Mesendoderm (in vitro differentiated cells): Measurements from ENCODE around the gene SLC7A5.
"Not testable (repeated sequence)": the region's sequence is repeated elsewhere in the genome, so short reads cannot be mapped to it uniquely, and the experiment has no call there.

Experiments
- DNase-seq: peaks from one replicate; pipeline ENCODE4 v3.0.0; 2013
- H2AK5ac ChIP-seq: 2 replicates; pipeline ENCODE4 v1.6.1; 2013; ENCODE audit warnings: low read length, inconsistent platforms
- H2BK120ac ChIP-seq: 2 replicates; pipeline ENCODE4 v1.6.1; 2013; ENCODE audit warnings: low read depth, mild to moderate bottlenecking, low read length, moderate library complexity, mixed read lengths
- H2BK15ac ChIP-seq: replicated peaks from 2 replicates; pipeline ENCODE4 v1.6.1; 2013; ENCODE audit warnings: low read depth, mild to moderate bottlenecking, moderate library complexity
- H2BK5ac ChIP-seq: 2 replicates; pipeline ENCODE4 v1.6.1; 2013; ENCODE audit warnings: low read length, inconsistent platforms
- H3K18ac ChIP-seq: 2 replicates; pipeline ENCODE4 v1.6.1; 2013; ENCODE audit warnings: mild to moderate bottlenecking, low read length, mixed read lengths
- H3K23ac ChIP-seq: one replicate; pipeline ENCODE4 v1.6.1; 2013; ENCODE audit warnings: low read length
- H3K27ac ChIP-seq: 2 replicates; pipeline ENCODE4 v1.5.1; 2013; ENCODE audit warnings: low read depth, mild to moderate bottlenecking, inconsistent platforms, low read length, moderate library complexity
- H3K27me3 ChIP-seq: 2 replicates; pipeline ENCODE4 v1.6.1; 2013; ENCODE audit warnings: low read length, control low read depth, mild to moderate bottlenecking, inconsistent platforms; ENCODE audit not compliant: insufficient read depth, poor library complexity
- H3K36me3 ChIP-seq: 2 replicates; pipeline ENCODE4 v1.6.1; 2013; ENCODE audit warnings: low read length, inconsistent platforms; ENCODE audit not compliant: control insufficient read depth, insufficient read depth
- H3K4ac ChIP-seq: one replicate; pipeline ENCODE4 v1.6.1; 2013; ENCODE audit warnings: low read depth, mild to moderate bottlenecking, low read length, moderate library complexity
- H3K4me1 ChIP-seq: 2 replicates; pipeline ENCODE4 v1.6.1; 2013; ENCODE audit warnings: low read depth, low read length, inconsistent platforms; ENCODE audit not compliant: control insufficient read depth
- H3K4me2 ChIP-seq: 2 replicates; pipeline ENCODE4 v1.6.1; 2013; ENCODE audit warnings: low read length
- H3K4me3 ChIP-seq: 2 replicates; pipeline ENCODE4 v1.5.1; 2013; ENCODE audit warnings: mild to moderate bottlenecking, low read length
- H3K56ac ChIP-seq: one replicate; pipeline ENCODE4 v1.6.1; 2013; ENCODE audit warnings: low read length
- H3K79me1 ChIP-seq: 2 replicates; pipeline ENCODE4 v1.6.1; 2013; ENCODE audit warnings: low read length, inconsistent platforms
- H3K79me2 ChIP-seq: 2 replicates; pipeline ENCODE4 v1.6.1; 2013; ENCODE audit warnings: mild to moderate bottlenecking, low read length; ENCODE audit not compliant: control insufficient read depth, insufficient read depth
- H3K9ac ChIP-seq: 2 replicates; pipeline ENCODE4 v1.6.1; 2013; ENCODE audit warnings: low read length, inconsistent platforms
- H4K5ac ChIP-seq: one replicate; pipeline ENCODE4 v1.6.1; 2013; ENCODE audit warnings: low read length
- H4K8ac ChIP-seq: one replicate; pipeline ENCODE4 v1.6.1; 2013; ENCODE audit warnings: low read depth, mild to moderate bottlenecking, control low read depth, low read length, moderate library complexity
- WGBS: extraction: QIAGEN DNeasy Blood & Tissue Kit; methylation state at CpG from one replicate; pipeline ENCODE4 v1.1.7; 2013; ENCODE audit warnings: low lambda C conversion rate, missing lambda C conversion rate; ENCODE audit not compliant: insufficient coverage; ENCODE audit errors: extremely low coverage; 5-methylcytosine and 5-hydroxymethylcytosine counted together

SLC7A5 gene

DNA sequence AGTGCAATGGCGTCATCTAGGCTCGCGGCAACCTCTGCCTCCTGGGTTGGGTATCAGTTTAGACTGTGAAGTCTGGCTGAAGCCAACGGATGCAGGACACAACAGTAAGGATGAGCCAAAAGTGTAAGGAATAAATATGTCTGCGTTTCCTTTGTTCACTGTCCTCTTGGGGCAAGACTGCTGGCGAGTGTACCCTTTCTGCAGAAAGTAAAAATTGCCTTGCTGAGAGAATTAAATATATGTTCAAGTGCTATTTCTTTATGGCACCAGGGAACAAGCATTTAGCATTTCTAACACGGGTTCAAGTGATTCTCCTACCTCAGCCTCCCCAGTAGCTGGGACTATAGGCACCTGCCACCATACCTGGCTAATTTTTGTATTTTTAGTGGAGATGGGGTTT is 51.9 kb downstream of the SLC7A5 start:
- H2BK120ac ChIP-seq, H3K9ac ChIP-seq, H3K79me2 ChIP-seq, H3K18ac ChIP-seq, H2BK15ac ChIP-seq, H3K79me1 ChIP-seq, H3K36me3 ChIP-seq, H3K27me3 ChIP-seq, H3K4me3 ChIP-seq, H3K4me1 ChIP-seq, H3K23ac ChIP-seq, H3K4me2 ChIP-seq, H2AK5ac ChIP-seq, H4K8ac ChIP-seq, H3K56ac ChIP-seq, H3K27ac ChIP-seq, H4K5ac ChIP-seq, H2BK5ac ChIP-seq, H3K4ac ChIP-seq, DNase-seq: not testable (repeated sequence)
- no CpG with 5 or more reads among the region's 7 CpGs for WGBS

DNA sequence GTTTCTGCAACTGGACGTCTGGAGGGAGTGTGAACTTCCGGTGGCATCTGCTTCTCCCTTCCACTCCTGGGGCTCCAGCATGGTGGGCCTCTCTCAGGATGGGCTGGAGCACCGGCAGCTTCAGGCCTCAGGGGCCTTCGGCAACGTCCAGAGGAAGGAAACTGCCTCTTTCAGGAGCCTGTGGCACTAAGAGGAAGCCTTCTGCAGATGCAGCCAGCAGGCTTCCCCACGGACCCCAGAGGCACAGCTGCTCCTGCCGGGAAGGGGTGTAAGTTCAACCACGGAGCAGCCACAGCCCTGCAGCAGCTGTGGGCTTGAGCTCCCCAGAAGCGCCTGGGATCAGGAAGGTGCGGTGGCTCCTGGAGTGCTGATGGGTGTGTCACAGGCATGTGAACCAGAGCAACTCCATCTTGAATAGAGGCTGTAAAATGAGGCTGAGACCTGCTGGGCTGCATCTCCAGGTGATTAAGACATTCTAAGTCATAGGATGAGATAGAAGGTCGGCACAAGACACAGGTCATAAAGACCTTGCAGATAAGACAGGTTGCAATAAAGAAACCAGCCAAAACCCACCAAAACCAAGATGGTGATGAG is 52.7 kb downstream of the SLC7A5 start:
- Histone ChIP-seq H3K18ac (no peak overlapping the region), H2BK5ac (no peak overlapping the region), H3K23ac (no peak overlapping the region), H3K27me3 (no peaks in the 10 kb centered on the region), H3K4me3 (no peak overlapping the region), H2AK5ac (no peak overlapping the region), H2BK15ac (no peak overlapping the region), H2BK120ac (no peak overlapping the region), H3K9ac (no peak overlapping the region), H3K56ac (no peak overlapping the region), H3K79me2 (no peaks in the 10 kb centered on the region), H3K36me3 (no peaks in the 10 kb centered on the region), H4K5ac (no peak overlapping the region), H3K4ac (no peak overlapping the region), H3K4me2 (no peak overlapping the region), H4K8ac (no peak overlapping the region), H3K4me1 (peaks cover 2% of the 10 kb centered on the region), H3K27ac (no peak overlapping the region), H3K79me1 (no peaks in the 10 kb centered on the region)
- WGBS: no CpG with 5 or more reads among the region's 11 CpGs
- no peak for DNase-seq

DNA sequence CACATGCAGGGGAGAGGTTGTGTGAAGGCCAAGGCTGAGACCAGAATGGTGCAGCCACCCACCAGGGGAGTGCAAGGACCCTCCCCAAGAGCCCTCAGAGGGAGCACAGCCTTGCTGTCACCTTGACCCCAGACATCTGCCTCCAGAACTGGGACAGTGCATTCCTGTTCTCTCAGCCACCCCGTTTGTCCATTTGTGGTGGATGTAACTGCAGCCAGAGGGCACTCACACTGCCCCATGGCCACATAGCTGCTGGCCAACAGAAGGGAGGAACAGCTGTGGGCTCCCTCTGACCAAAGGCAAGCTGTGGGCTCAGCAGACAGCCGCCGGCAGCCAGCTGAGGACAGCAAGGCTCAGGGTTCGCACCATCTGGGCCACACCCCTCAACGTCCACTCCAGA is 53.7 kb downstream of the SLC7A5 start:
- Histone ChIP-seq H2BK120ac (no peak overlapping the region), H3K27ac (no peak overlapping the region)

DNA sequence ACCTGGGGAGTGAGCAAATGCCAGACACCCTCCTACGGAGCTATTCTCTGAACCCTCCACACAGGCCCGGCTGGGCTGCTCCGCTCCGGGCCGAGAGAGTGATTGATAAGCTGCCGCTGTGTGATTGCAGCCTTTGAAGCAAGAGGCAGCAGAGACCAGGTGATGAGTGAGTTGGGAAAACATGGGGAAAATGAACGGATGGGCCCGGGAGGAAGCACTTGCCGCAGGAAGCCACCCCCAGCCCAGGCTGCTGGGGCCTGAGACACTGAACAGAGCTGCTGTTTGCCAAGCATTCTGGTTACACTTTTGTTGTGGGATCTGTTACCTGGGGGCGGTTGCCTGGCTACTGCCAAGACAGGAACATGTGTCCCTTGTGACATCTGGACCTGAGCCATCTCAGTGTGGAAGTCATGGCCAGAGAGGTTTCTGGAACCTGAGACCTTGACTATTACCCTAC is 57.1 kb downstream of the SLC7A5 start:
- Histone ChIP-seq H2BK15ac (no peak overlapping the region), H3K27me3 (no peaks in the 10 kb centered on the region), H3K18ac (no peak overlapping the region), H4K8ac (no peak overlapping the region), H3K4me2 (no peak overlapping the region), H3K4ac (no peak overlapping the region), H2BK120ac (no peak overlapping the region), H2BK5ac (no peak overlapping the region), H3K79me1 (no peaks in the 10 kb centered on the region), H3K4me1 (no peaks in the 10 kb centered on the region), H3K27ac (no peak overlapping the region), H4K5ac (no peak overlapping the region), H3K23ac (no peak overlapping the region), H3K4me3 (no peak overlapping the region), H2AK5ac (no peak overlapping the region), H3K9ac (no peak overlapping the region), H3K56ac (no peak overlapping the region), H3K36me3 (no peaks in the 10 kb centered on the region), H3K79me2 (no peaks in the 10 kb centered on the region)
- no CpG with 5 or more reads among the region's 10 CpGs for WGBS
- DNase-seq: no peak

More for the DNA sequence above, 53.7 kb downstream of the SLC7A5 start:
- Histone ChIP-seq H3K23ac (no peak overlapping the region), H3K9ac (no peak overlapping the region), H3K4me2 (no peak overlapping the region), H3K4me1 (peaks cover 2% of the 10 kb centered on the region), H3K36me3 (no peaks in the 10 kb centered on the region), H2BK5ac (no peak overlapping the region), H3K56ac (no peak overlapping the region), H4K8ac (no peak overlapping the region), H3K4me3 (no peak overlapping the region), H2BK15ac (no peak overlapping the region), H2AK5ac (no peak overlapping the region), H3K18ac (no peak overlapping the region), H3K4ac (no peak overlapping the region), H3K79me1 (no peaks in the 10 kb centered on the region), H3K27me3 (no peaks in the 10 kb centered on the region), H3K79me2 (no peaks in the 10 kb centered on the region), H4K5ac (no peak overlapping the region)
- DNase-seq: no peak
- no CpG with 5 or more reads among the region's 5 CpGs for WGBS

DNA sequence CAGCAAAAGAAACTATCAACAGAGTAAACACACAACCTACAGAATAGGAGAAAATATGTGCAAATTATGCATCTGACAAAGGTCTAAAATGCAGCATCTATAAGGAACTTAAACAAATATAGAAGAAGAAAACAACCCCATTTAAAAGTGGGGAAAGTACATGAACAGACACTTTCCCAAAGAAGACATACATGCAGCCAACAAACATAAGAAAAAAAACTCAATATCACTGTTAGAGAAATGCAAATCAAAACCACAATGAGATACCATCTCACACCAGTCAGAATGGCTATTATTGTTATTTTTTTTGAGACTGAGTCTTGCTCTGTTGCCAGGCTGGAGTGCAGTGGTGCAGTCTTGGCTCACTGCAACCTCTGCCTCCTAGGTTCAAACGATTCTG is 57.9 kb downstream of the SLC7A5 start:
- H2AK5ac ChIP-seq, H3K4ac ChIP-seq, H4K5ac ChIP-seq, H3K79me1 ChIP-seq, H3K23ac ChIP-seq, H3K27me3 ChIP-seq, H2BK120ac ChIP-seq, H3K56ac ChIP-seq, H3K4me1 ChIP-seq, H3K9ac ChIP-seq, H4K8ac ChIP-seq, H3K4me3 ChIP-seq, H3K79me2 ChIP-seq, H3K27ac ChIP-seq, H3K4me2 ChIP-seq, H2BK5ac ChIP-seq, H3K36me3 ChIP-seq, DNase-seq, H2BK15ac ChIP-seq, H3K18ac ChIP-seq: not testable (repeated sequence)
- no CpG with 5 or more reads among the region's 1 CpG for WGBS
